HCT116 (cell line): ENCODE measurements around the gene CERS3. TPM values are rescaled to one million over a fixed set of nuclear protein-coding genes. Genes with fewer than 3 reads are reported as not detected.

Experiments
- ATAC-seq: fragments of 200-7000 bp; cut with Tn5 transposase; 2 replicates; pipeline ENCODE4 v1.9.1; 2020; ENCODE audit warnings: mild to moderate bottlenecking, moderate library complexity
- BruUV-seq: library from RNA; stranded (reverse); fragments of 400-500 nt; replicated peaks from 2 replicates; lab custom pipeline; 2021; lab: Mats Ljungman, UMichigan
- CTCF ChIA-PET: fragments of 300-600 bp; sonication (Branson Sonifier 250); formaldehyde crosslinking; loops from one replicate; lab custom pipeline; 2021; ENCODE audit warnings: antibody characterized with exemption; lab: Charles Lee
- POLR2A ChIA-PET: fragments of 300-600, 350-600 bp; sonication (Branson Sonifier 250); formaldehyde crosslinking; loops from one replicate; lab custom pipeline; 2021; ENCODE audit warnings: antibody characterized with exemption; lab: Charles Lee
- RAD21 ChIA-PET, 2 experiments: fragments of 300-600 bp; sonication (Branson Sonifier 250); formaldehyde crosslinking; loops; one replicate each; lab custom pipeline; 2023; ENCODE audit warnings: low total read pairs in 2 of 2; ENCODE audit not compliant: uncharacterized antibody in 2 of 2, unreplicated experiment in 2 of 2, low non-redundant PET in 1 of 2; lab: Charles Lee
- DNase-seq: peaks from one replicate; pipeline ENCODE4 v3.0.0-alpha.2; 2010; ENCODE audit warnings: low read depth, low spot score
- H2AFZ ChIP-seq: fragments of 200-600 bp; shearing (Covaris generic), sonication (generic); 2 replicates; pipeline ENCODE4 v1.6.1; 2017; ENCODE audit warnings: low read depth, mixed run types, mixed read lengths, antibody characterized with exemption, low read length; ENCODE audit not compliant: poor library complexity, severe bottlenecking
- H3K27ac ChIP-seq: 2 replicates; pipeline ENCODE4 v1.5.1; 2012; ENCODE audit warnings: low read depth, low read length
- H3K27me3 ChIP-seq: fragments of 200-600 bp; sonication (generic); 2 replicates; pipeline ENCODE4 v1.6.1; 2016; ENCODE audit warnings: mixed run types, low read length, mixed read lengths; ENCODE audit not compliant: insufficient read depth
- H3K36me3 ChIP-seq, 2 experiments: fragments of 200-500 bp in 1 of 2; fragments of 200-600 bp in 1 of 2; sonication (Bioruptor generic) in 1 of 2; sonication (generic) in 1 of 2; 2 replicates each; pipeline versions ENCODE4 v1.5.1 to v1.6.1; 2014 to 2016; ENCODE audit warnings: low read length in 2 of 2, inconsistent platforms in 1 of 2, mixed read lengths in 1 of 2, mixed run types in 1 of 2; ENCODE audit not compliant: insufficient read depth in 2 of 2, control insufficient read depth in 1 of 2
- H3K4me1 ChIP-seq, 2 experiments: fragments of 200-600 bp in 1 of 2; sonication (generic) in 1 of 2; 2 replicates each; pipeline versions ENCODE4 v1.5.1 to v1.6.1; 2012 to 2017; ENCODE audit warnings: low read length in 2 of 2, inconsistent platforms in 1 of 2, mild to moderate bottlenecking in 1 of 2, mixed read lengths in 1 of 2, mixed run types in 1 of 2, moderate library complexity in 1 of 2; ENCODE audit not compliant: insufficient read depth in 2 of 2, control insufficient read depth in 1 of 2
- H3K4me2 ChIP-seq: fragments of 200-600 bp; sonication (generic); 2 replicates; pipeline ENCODE4 v1.6.1; 2017; ENCODE audit warnings: mixed run types, low read length, mixed read lengths
- H3K4me3 ChIP-seq, 2 experiments: fragments of 200-600 bp in 1 of 2; sonication (generic) in 1 of 2; replicated peaks in 1 of 2; 2 replicates each; pipeline ENCODE4 v1.5.1; 2011 to 2016; ENCODE audit warnings: low read length in 2 of 2, control low read depth in 1 of 2, low read depth in 1 of 2, mild to moderate bottlenecking in 1 of 2, mixed read lengths in 1 of 2, mixed run types in 1 of 2
- H3K79me2 ChIP-seq: fragments of 200-600 bp; sonication (generic); 2 replicates; pipeline ENCODE4 v1.6.1; 2017; ENCODE audit warnings: mild to moderate bottlenecking, mixed run types, low read length, moderate library complexity, mixed read lengths; ENCODE audit not compliant: insufficient read depth
- H3K9ac ChIP-seq: fragments of 200-600 bp; sonication (generic); 2 replicates; pipeline ENCODE4 v1.6.1; 2016; ENCODE audit warnings: low read length, mixed read lengths
- H3K9me2 ChIP-seq: fragments of 200-600 bp; sonication (generic), shearing (Covaris generic); 2 replicates; pipeline ENCODE4 v1.6.1; 2017; ENCODE audit warnings: mixed run types, mild to moderate bottlenecking, moderate library complexity; ENCODE audit not compliant: insufficient read depth
- H3K9me3 ChIP-seq, 2 experiments: fragments of 200-500 bp in 1 of 2; fragments of 200-600 bp in 1 of 2; sonication (Bioruptor generic) in 1 of 2; sonication (generic) in 1 of 2; 2 replicates each; pipeline ENCODE4 v1.6.1; 2014 to 2017; ENCODE audit warnings: low read length in 2 of 2, mixed read lengths in 2 of 2, inconsistent platforms in 1 of 2, low read depth in 1 of 2, mild to moderate bottlenecking in 1 of 2, mixed run types in 1 of 2, moderate library complexity in 1 of 2; ENCODE audit not compliant: control insufficient read depth in 1 of 2, insufficient read depth in 1 of 2
- H4K20me1 ChIP-seq: fragments of 200-600 bp; sonication (generic), shearing (Covaris generic); 2 replicates; pipeline ENCODE4 v1.6.1; 2017; ENCODE audit warnings: mixed run types, mild to moderate bottlenecking, moderate library complexity; ENCODE audit not compliant: insufficient read depth
- ELF1 ChIP-seq: IDR thresholded peaks from 2 replicates; pipeline ENCODE4 v1.6.1; 2012; ENCODE audit warnings: low read depth, borderline replicate concordance
- POLR2A ChIP-seq: IDR thresholded peaks from 2 replicates; pipeline ENCODE4 v1.7.0; 2011; ENCODE audit warnings: borderline replicate concordance; ENCODE audit not compliant: insufficient read depth, insufficient read length; ENCODE audit errors: extremely low read depth
- POLR2AphosphoS5 ChIP-seq: IDR thresholded peaks from 2 replicates; pipeline ENCODE4 v1.6.1; 2011; ENCODE audit warnings: mild to moderate bottlenecking, low read depth, low read length, moderate library complexity
- RAD21 ChIP-seq: IDR thresholded peaks from 2 replicates; pipeline ENCODE4 v1.6.1; 2012; ENCODE audit warnings: low read depth, mild to moderate bottlenecking
- SP1 ChIP-seq: IDR thresholded peaks from 2 replicates; pipeline ENCODE4 v1.6.1; 2012; ENCODE audit warnings: low read depth
- ZNF274 ChIP-seq: fragments of 200-500 bp; sonication (Bioruptor generic); IDR thresholded peaks from 2 replicates; pipeline ENCODE4 v1.6.1; 2014; ENCODE audit warnings: mild to moderate bottlenecking, low read depth, low read length, inconsistent platforms
- intact Hi-C: fragments of 100-400 bp; cut with micrococcal nuclease; formaldehyde crosslinking; loops from 2 replicates; pipeline ENCODE4 v1.10.0; 2022
- total RNA-seq: library from RNA; stranded (reverse); gene quantifications from one replicate; pipeline ENCODE4 v1.2.1, GENCODE V29; 2021; ENCODE audit not compliant: unreplicated experiment
- TF ChIP-seq, protein P1 (sequence below): IDR thresholded peaks from 2 replicates; pipeline ENCODE4 v1.6.1; 2012; ENCODE audit warnings: low read depth
- TF ChIP-seq, protein P2 (sequence below): IDR thresholded peaks from 2 replicates; pipeline ENCODE4 v1.6.1; 2011; ENCODE audit warnings: mild to moderate bottlenecking, low read length, moderate library complexity; ENCODE audit not compliant: insufficient replicate concordance; ENCODE audit errors: extremely low read depth

The CERS3 gene
- total RNA-seq, 1 experiment from 2014 or later: not detected

DNA sequence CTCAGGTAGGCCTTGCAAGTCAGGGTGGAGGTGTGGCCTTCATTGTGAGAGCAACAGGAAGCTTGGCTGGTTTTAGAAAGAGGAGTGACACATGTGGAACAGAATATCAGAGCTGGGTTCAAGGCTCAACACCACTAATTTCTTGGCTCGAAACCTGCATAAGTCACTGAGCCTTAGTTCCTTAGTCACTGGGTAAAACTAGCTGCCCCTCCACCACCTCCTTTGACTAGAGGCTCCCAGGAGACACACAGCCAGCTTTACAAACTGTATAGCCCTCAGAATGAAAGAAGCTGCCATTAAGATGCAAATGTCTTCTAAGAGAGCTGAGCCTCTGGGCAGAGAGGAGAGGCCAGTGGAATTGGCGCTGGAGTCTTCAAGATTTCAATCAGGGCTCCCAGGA is 67.7 kb downstream of the CERS3 start:
- H3K9me3 ChIP-seq: no peaks in the 10 kb centered on the region
- ChIA-PET CTCF (no interaction called here), RAD21 (no interaction called here), POLR2A (no interaction called here)
- H3K27ac ChIP-seq: no peak overlapping the region
- DNase-seq (no peak), ATAC-seq (no peak)
- no peaks in the 10 kb centered on the region for H4K20me1 ChIP-seq
- no TSS peak for BruUV-seq
- H3K4me3 ChIP-seq: no peak overlapping the region
- H2AFZ ChIP-seq: no peak overlapping the region
- no peak for TF ChIP-seq POLR2A
- TF ChIP-seq POLR2AphosphoS5: no peak
- no peak for TF ChIP-seq ZNF274
- TF ChIP-seq, protein P1, sequence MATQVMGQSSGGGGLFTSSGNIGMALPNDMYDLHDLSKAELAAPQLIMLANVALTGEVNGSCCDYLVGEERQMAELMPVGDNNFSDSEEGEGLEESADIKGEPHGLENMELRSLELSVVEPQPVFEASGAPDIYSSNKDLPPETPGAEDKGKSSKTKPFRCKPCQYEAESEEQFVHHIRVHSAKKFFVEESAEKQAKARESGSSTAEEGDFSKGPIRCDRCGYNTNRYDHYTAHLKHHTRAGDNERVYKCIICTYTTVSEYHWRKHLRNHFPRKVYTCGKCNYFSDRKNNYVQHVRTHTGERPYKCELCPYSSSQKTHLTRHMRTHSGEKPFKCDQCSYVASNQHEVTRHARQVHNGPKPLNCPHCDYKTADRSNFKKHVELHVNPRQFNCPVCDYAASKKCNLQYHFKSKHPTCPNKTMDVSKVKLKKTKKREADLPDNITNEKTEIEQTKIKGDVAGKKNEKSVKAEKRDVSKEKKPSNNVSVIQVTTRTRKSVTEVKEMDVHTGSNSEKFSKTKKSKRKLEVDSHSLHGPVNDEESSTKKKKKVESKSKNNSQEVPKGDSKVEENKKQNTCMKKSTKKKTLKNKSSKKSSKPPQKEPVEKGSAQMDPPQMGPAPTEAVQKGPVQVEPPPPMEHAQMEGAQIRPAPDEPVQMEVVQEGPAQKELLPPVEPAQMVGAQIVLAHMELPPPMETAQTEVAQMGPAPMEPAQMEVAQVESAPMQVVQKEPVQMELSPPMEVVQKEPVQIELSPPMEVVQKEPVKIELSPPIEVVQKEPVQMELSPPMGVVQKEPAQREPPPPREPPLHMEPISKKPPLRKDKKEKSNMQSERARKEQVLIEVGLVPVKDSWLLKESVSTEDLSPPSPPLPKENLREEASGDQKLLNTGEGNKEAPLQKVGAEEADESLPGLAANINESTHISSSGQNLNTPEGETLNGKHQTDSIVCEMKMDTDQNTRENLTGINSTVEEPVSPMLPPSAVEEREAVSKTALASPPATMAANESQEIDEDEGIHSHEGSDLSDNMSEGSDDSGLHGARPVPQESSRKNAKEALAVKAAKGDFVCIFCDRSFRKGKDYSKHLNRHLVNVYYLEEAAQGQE: no peak
- no peak for TF ChIP-seq RAD21
- no peak for TF ChIP-seq SP1
- TF ChIP-seq, protein P2, sequence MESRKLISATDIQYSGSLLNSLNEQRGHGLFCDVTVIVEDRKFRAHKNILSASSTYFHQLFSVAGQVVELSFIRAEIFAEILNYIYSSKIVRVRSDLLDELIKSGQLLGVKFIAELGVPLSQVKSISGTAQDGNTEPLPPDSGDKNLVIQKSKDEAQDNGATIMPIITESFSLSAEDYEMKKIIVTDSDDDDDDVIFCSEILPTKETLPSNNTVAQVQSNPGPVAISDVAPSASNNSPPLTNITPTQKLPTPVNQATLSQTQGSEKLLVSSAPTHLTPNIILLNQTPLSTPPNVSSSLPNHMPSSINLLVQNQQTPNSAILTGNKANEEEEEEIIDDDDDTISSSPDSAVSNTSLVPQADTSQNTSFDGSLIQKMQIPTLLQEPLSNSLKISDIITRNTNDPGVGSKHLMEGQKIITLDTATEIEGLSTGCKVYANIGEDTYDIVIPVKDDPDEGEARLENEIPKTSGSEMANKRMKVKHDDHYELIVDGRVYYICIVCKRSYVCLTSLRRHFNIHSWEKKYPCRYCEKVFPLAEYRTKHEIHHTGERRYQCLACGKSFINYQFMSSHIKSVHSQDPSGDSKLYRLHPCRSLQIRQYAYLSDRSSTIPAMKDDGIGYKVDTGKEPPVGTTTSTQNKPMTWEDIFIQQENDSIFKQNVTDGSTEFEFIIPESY: no peak
- TF ChIP-seq ELF1: no peak
- H3K79me2 ChIP-seq: no peaks in the 10 kb centered on the region
- H3K4me2 ChIP-seq: no peak overlapping the region
- no peaks in the 10 kb centered on the region for H3K9me2 ChIP-seq
- intact Hi-C loops: no loop called here
- H3K9ac ChIP-seq: no peak overlapping the region
- no peaks in the 10 kb centered on the region for H3K36me3 ChIP-seq
- no peaks in the 10 kb centered on the region for H3K4me1 ChIP-seq
- no peaks in the 10 kb centered on the region for H3K27me3 ChIP-seq
